Chondrocyte (in vitro differentiated cells): ENCODE results near the gene CCDC8. TPM values are rescaled to one million over a fixed set of nuclear protein-coding genes. Genes with fewer than 3 reads are reported as not detected.

Source experiments
- DNase-seq: peaks from one replicate; pipeline ENCODE4 v3.0.0; 2021; ENCODE audit warnings: mixed read lengths, low spot score
- H3K27ac Mint-ChIP-seq: one replicate; pipeline ENCODE4 v1.8.0; 2021; ENCODE audit warnings: mild to moderate bottlenecking, moderate library complexity, mixed read lengths; ENCODE audit not compliant: unreplicated experiment
- H3K27me3 Mint-ChIP-seq: 2 replicates; pipeline ENCODE4 v1.8.0; 2021; ENCODE audit warnings: low read depth, mixed read lengths
- H3K36me3 Mint-ChIP-seq: 2 replicates; pipeline ENCODE4 v1.8.0; 2021; ENCODE audit warnings: low read depth, mixed read lengths
- H3K4me1 Mint-ChIP-seq: 2 replicates; pipeline ENCODE4 v1.8.0; 2021; ENCODE audit warnings: low read depth, mild to moderate bottlenecking, mixed read lengths
- H3K4me3 Mint-ChIP-seq: one replicate; pipeline ENCODE4 v1.8.0; 2021; ENCODE audit warnings: mild to moderate bottlenecking, moderate library complexity, mixed read lengths; ENCODE audit not compliant: unreplicated experiment
- H3K9me3 Mint-ChIP-seq: 2 replicates; pipeline ENCODE4 v1.8.0; 2021; ENCODE audit warnings: low read depth, mixed read lengths
- CTCF ChIP-seq: fragments of 200-600 bp; sonication (generic); IDR thresholded peaks from 2 replicates; pipeline ENCODE4 v1.5.0; 2021; ENCODE audit warnings: antibody characterized with exemption, mild to moderate bottlenecking, moderate library complexity
- total RNA-seq: library from RNA; stranded (reverse); gene quantifications from 3 replicates; pipeline ENCODE4 v1.2.1, GENCODE V29; 2021

CCDC8 gene
- total RNA-seq, 1 donor from 2014 or later = 39.3 TPM

GRCh38 chr19:46383846-46384245 is 29.5 kb downstream of the CCDC8 start:
- Mint-ChIP-seq H3K9me3 (no peaks in the 10 kb centered on the region), H3K4me1 (peaks cover 27% of the 10 kb centered on the region), H3K27ac (no peak overlapping the region), H3K36me3 (peaks cover 54% of the 10 kb centered on the region), H3K27me3 (no peaks in the 10 kb centered on the region), H3K4me3 (no peak overlapping the region)
- TF ChIP-seq CTCF = no peak
- DNase-seq = peak; percentile 68

- DNase-seq = peak; percentile 41
- H3K27me3 Mint-ChIP-seq = no peaks in the 10 kb centered on the region
- peaks cover 33% of the 10 kb centered on the region for H3K4me1 Mint-ChIP-seq
- H3K4me3 Mint-ChIP-seq = no peak overlapping the region
- TF ChIP-seq CTCF = no peak
- no peaks in the 10 kb centered on the region for H3K9me3 Mint-ChIP-seq
- H3K36me3 Mint-ChIP-seq = peaks cover 48% of the 10 kb centered on the region
- no peak overlapping the region for H3K27ac Mint-ChIP-seq
Observed at GRCh38 chr19:46383171-46383815, 30.1 kb downstream of the CCDC8 start.

GRCh38 chr19:46381756-46382345 is 31.5 kb downstream of the CCDC8 start:
- Mint-ChIP-seq H3K36me3 (peaks cover 41% of the 10 kb centered on the region), H3K9me3 (no peaks in the 10 kb centered on the region), H3K27me3 (no peaks in the 10 kb centered on the region), H3K4me3 (no peak overlapping the region), H3K27ac (no peak overlapping the region), H3K4me1 (peaks cover 46% of the 10 kb centered on the region)
- TF ChIP-seq CTCF = no peak
- DNase-seq = no peak

- Mint-ChIP-seq H3K4me1 (peaks cover 47% of the 10 kb centered on the region), H3K9me3 (no peaks in the 10 kb centered on the region), H3K36me3 (peaks cover 44% of the 10 kb centered on the region), H3K4me3 (no peak overlapping the region), H3K27ac (no peak overlapping the region), H3K27me3 (no peaks in the 10 kb centered on the region)
- no peak for DNase-seq
- no peak for TF ChIP-seq CTCF
Observed at GRCh38 chr19:46381346-46381745, 32.0 kb downstream of the CCDC8 start.

- DNase-seq = no peak
- Mint-ChIP-seq H3K27ac (peak overlapping the region; percentile 38), H3K36me3 (peaks cover 47% of the 10 kb centered on the region), H3K4me1 (peaks cover 53% of the 10 kb centered on the region), H3K27me3 (no peaks in the 10 kb centered on the region), H3K9me3 (no peaks in the 10 kb centered on the region), H3K4me3 (no peak overlapping the region)
- no peak for TF ChIP-seq CTCF
Observed at GRCh38 chr19:46380690-46381089, 32.7 kb downstream of the CCDC8 start.
